Panc1 (cell line): ENCODE data around the gene IRF2BP2. TPM values are rescaled to one million over a fixed set of nuclear protein-coding genes. Genes with fewer than 3 reads are reported as not detected.

Experiments used
- ATAC-seq: fragments of 200-7000 bp; cut with Tn5 transposase; 2 replicates; pipeline ENCODE4 v1.9.1; 2020; ENCODE audit warnings: mild to moderate bottlenecking, moderate library complexity
- BruUV-seq: library from RNA; stranded (reverse); fragments of 400-500 nt; replicated peaks from 2 replicates; lab custom pipeline; 2021; lab: Mats Ljungman, UMichigan
- CTCF ChIA-PET: fragments of 300-600 bp; sonication (Branson Sonifier 250); formaldehyde crosslinking; loops from one replicate; lab custom pipeline; 2022; ENCODE audit warnings: antibody characterized with exemption; lab: Charles Lee
- POLR2A ChIA-PET: fragments of 300-600 bp; sonication (Branson Sonifier 250); formaldehyde crosslinking; loops from one replicate; lab custom pipeline; 2022; ENCODE audit warnings: antibody characterized with exemption; lab: Charles Lee
- DNase-seq: peaks from one replicate; pipeline ENCODE4 v3.0.0-alpha.2; 2010; ENCODE audit warnings: low read depth, low spot score
- H3K27ac ChIP-seq: 2 replicates; pipeline ENCODE4 v1.5.1; 2011; ENCODE audit warnings: mild to moderate bottlenecking, low read length, inconsistent platforms
- H3K27me3 ChIP-seq: fragments of 200-500 bp; sonication (Bioruptor generic); 2 replicates; pipeline ENCODE4 v1.6.0; 2014; ENCODE audit warnings: low read length, inconsistent platforms; ENCODE audit not compliant: control insufficient read depth, insufficient read depth
- H3K36me3 ChIP-seq: fragments of 200-500 bp; sonication (Bioruptor generic); 2 replicates; pipeline ENCODE4 v1.5.1; 2014; ENCODE audit warnings: inconsistent platforms, mild to moderate bottlenecking, low read length, moderate library complexity; ENCODE audit not compliant: control insufficient read depth, insufficient read depth
- H3K4me1 ChIP-seq: 2 replicates; pipeline ENCODE4 v1.5.1; 2011; ENCODE audit warnings: inconsistent platforms, mild to moderate bottlenecking, low read length, moderate library complexity; ENCODE audit not compliant: control insufficient read depth, insufficient read depth
- H3K4me3 ChIP-seq, 2 experiments: 2 replicates each; pipeline ENCODE4 v1.5.1; 2011 to 2012; ENCODE audit warnings: low read depth in 2 of 2, low read length in 2 of 2, mild to moderate bottlenecking in 2 of 2, inconsistent platforms in 1 of 2, moderate library complexity in 1 of 2
- H3K9me3 ChIP-seq: fragments of 200-500 bp; sonication (Bioruptor generic); 2 replicates; pipeline ENCODE4 v1.5.1; 2014; ENCODE audit warnings: low read depth, mild to moderate bottlenecking, inconsistent platforms, low read length, moderate library complexity; ENCODE audit not compliant: control insufficient read depth, insufficient read depth
- POLR2AphosphoS5 ChIP-seq: IDR thresholded peaks from 2 replicates; pipeline ENCODE4 v1.6.1; 2012; ENCODE audit warnings: mild to moderate bottlenecking, low read depth, low read length, moderate library complexity
- SIN3A ChIP-seq: IDR thresholded peaks from 2 replicates; pipeline ENCODE4 v1.6.1; 2012; ENCODE audit warnings: low read depth, mild to moderate bottlenecking, low read length, moderate library complexity, borderline replicate concordance; ENCODE audit not compliant: insufficient read depth
- TCF7L2 ChIP-seq: IDR thresholded peaks from 2 replicates; pipeline ENCODE4 v1.6.1; 2011; ENCODE audit warnings: mild to moderate bottlenecking, low read depth, low read length, inconsistent platforms
- in situ Hi-C: cut with HindIII; loops from 2 replicates; pipeline ENCODE4 v1.10.0; 2016; ENCODE audit warnings: low sequenced_read_pairs, low pct_unique_long_range_greater_than_20kb
- intact Hi-C: fragments of 100-400 bp; cut with micrococcal nuclease; formaldehyde crosslinking; loops from one replicate; pipeline ENCODE4 v1.10.0; 2022; ENCODE audit not compliant: unreplicated experiment
- total RNA-seq: library from RNA; stranded (reverse); gene quantifications from one replicate; pipeline ENCODE4 v1.2.1, GENCODE V29; 2021; ENCODE audit not compliant: unreplicated experiment
- TF ChIP-seq, protein P1 (sequence below): fragments of 450-650 bp; IDR thresholded peaks from 2 replicates; pipeline ENCODE4 v1.5.1; 2017; ENCODE audit warnings: mild to moderate bottlenecking
- TF ChIP-seq, protein P2 (sequence below), 2 experiments: IDR thresholded peaks; 2 replicates each; pipeline ENCODE4 v1.6.1; 2011 to 2012; ENCODE audit warnings: low read depth in 2 of 2, control low read depth in 1 of 2, low read length in 1 of 2, mild to moderate bottlenecking in 1 of 2, moderate library complexity in 1 of 2; ENCODE audit not compliant: insufficient read depth in 1 of 2

IRF2BP2 gene
- total RNA-seq, 1 experiment from 2014 or later = 187 TPM

DNA sequence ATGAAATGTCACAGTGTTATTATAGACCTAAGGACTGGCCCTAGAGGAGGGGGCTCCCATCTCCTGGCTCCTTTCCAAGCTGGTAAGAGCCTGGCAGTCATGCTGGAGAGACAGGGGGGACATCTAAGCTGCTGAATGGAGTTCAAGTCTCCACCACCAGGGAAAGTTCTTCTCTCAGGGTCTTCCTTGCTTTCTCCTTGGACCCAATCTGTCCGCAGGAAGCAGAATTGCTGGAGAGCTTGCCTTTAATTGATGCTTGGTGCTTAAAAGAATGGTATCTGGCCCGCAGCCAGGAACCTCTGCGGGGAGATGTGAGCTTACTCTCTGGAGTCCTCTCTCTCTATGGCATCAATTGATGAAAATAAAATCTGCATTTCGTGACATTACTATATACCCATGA is 25.1 kb downstream of the IRF2BP2 start:
- BruUV-seq = no TSS peak
- CTCF ChIA-PET = interaction anchor here (0.5 kb wide), 1 partner anchor 1174 kb away, joined by 3 read pairs; no protein-coding TSS in a partner anchor
- Histone ChIP-seq H3K9me3 (no peaks in the 10 kb centered on the region), H3K4me1 (peaks cover 18% of the 10 kb centered on the region), H3K4me3 (no peak overlapping the region), H3K36me3 (no peaks in the 10 kb centered on the region), H3K27me3 (no peaks in the 10 kb centered on the region), H3K27ac (no peak overlapping the region)
- POLR2A ChIA-PET = interaction anchor here (0.6 to 0.7 kb wide), 3 partner anchors 14 to 336 kb away, joined by 5 to 9 read pairs (median 5); no protein-coding TSS in a partner anchor
- TF ChIP-seq, protein P1, sequence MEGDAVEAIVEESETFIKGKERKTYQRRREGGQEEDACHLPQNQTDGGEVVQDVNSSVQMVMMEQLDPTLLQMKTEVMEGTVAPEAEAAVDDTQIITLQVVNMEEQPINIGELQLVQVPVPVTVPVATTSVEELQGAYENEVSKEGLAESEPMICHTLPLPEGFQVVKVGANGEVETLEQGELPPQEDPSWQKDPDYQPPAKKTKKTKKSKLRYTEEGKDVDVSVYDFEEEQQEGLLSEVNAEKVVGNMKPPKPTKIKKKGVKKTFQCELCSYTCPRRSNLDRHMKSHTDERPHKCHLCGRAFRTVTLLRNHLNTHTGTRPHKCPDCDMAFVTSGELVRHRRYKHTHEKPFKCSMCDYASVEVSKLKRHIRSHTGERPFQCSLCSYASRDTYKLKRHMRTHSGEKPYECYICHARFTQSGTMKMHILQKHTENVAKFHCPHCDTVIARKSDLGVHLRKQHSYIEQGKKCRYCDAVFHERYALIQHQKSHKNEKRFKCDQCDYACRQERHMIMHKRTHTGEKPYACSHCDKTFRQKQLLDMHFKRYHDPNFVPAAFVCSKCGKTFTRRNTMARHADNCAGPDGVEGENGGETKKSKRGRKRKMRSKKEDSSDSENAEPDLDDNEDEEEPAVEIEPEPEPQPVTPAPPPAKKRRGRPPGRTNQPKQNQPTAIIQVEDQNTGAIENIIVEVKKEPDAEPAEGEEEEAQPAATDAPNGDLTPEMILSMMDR = no peak
- TF ChIP-seq, protein P2, sequence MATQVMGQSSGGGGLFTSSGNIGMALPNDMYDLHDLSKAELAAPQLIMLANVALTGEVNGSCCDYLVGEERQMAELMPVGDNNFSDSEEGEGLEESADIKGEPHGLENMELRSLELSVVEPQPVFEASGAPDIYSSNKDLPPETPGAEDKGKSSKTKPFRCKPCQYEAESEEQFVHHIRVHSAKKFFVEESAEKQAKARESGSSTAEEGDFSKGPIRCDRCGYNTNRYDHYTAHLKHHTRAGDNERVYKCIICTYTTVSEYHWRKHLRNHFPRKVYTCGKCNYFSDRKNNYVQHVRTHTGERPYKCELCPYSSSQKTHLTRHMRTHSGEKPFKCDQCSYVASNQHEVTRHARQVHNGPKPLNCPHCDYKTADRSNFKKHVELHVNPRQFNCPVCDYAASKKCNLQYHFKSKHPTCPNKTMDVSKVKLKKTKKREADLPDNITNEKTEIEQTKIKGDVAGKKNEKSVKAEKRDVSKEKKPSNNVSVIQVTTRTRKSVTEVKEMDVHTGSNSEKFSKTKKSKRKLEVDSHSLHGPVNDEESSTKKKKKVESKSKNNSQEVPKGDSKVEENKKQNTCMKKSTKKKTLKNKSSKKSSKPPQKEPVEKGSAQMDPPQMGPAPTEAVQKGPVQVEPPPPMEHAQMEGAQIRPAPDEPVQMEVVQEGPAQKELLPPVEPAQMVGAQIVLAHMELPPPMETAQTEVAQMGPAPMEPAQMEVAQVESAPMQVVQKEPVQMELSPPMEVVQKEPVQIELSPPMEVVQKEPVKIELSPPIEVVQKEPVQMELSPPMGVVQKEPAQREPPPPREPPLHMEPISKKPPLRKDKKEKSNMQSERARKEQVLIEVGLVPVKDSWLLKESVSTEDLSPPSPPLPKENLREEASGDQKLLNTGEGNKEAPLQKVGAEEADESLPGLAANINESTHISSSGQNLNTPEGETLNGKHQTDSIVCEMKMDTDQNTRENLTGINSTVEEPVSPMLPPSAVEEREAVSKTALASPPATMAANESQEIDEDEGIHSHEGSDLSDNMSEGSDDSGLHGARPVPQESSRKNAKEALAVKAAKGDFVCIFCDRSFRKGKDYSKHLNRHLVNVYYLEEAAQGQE (IDR thresholded peaks at IDR 0.05; ENCODE audit: insufficient read depth in 1 of 2, low read depth in 2 of 2, low read length in 1 of 2) = no peak
- TF ChIP-seq SIN3A (no peak), TCF7L2 (no peak), POLR2AphosphoS5 (no peak)
- DNase-seq (no peak), ATAC-seq (no peak)
- in situ Hi-C loops (no loop called here), intact Hi-C loops (no loop called here)

DNA sequence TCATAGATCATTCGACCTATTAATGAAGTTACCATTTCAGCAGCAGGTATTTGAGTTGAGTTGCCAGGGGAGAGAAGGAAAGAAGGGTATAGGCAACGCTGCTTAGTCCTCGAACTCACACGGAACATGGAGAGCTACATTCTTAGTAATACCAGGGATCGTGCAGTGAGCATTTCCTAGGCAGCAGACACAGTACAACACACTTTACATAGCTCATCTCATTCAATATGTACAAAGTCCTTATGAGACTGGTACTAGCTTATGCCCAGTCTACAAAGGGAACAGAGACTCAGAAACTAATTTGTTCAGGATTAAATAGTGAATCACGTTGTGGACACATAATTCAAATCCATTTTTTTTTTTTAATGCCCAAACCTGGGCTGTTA is 25.6 kb downstream of the IRF2BP2 start:
- no peaks in the 10 kb centered on the region for H3K27me3 ChIP-seq
- TF ChIP-seq, protein P2 (IDR thresholded peaks at IDR 0.05; ENCODE audit: insufficient read depth in 1 of 2, low read depth in 2 of 2, low read length in 1 of 2) = no peak
- TF ChIP-seq POLR2AphosphoS5 (no peak), TCF7L2 (no peak), SIN3A (no peak)
- TF ChIP-seq, protein P1 = no peak
- ChIA-PET POLR2A (interaction anchor here (0.6 kb wide), 3 partner anchors 9 to 22 kb away, joined by 5 read pairs; no protein-coding TSS in a partner anchor), CTCF (interaction anchor here (0.5 kb wide), 2 partner anchors 28 to 1174 kb away, joined by 3 to 4 read pairs; no protein-coding TSS in a partner anchor)
- ATAC-seq (peak; percentile 45; the same call in 1 of the 2 replicates), DNase-seq (no peak)
- no peaks in the 10 kb centered on the region for H3K9me3 ChIP-seq
- H3K36me3 ChIP-seq = no peaks in the 10 kb centered on the region
- no TSS peak for BruUV-seq
- no peak overlapping the region for H3K27ac ChIP-seq
- in situ Hi-C loops (no loop called here), intact Hi-C loops (no loop called here)
- H3K4me1 ChIP-seq = peaks cover 18% of the 10 kb centered on the region
- H3K4me3 ChIP-seq = no peak overlapping the region
